DOHH2 (cell line): Measurements from ENCODE around the gene SLC16A9.

ENCODE experiments used
- H3F3A ChIP-seq: fragments of 200-600 bp; sonication (generic), shearing (Covaris generic); 2 replicates; pipeline ENCODE4 v1.6.0; 2016; ENCODE audit warnings: antibody characterized with exemption, mild to moderate bottlenecking; ENCODE audit not compliant: control insufficient read depth, insufficient read depth
- H3K27ac ChIP-seq: fragments of 200-600 bp; sonication (generic); 2 replicates; pipeline ENCODE4 v1.5.1; 2014; ENCODE audit warnings: low read depth, mild to moderate bottlenecking, low read length, moderate library complexity
- H3K27me3 ChIP-seq: fragments of 200-600 bp; sonication (generic); 2 replicates; pipeline ENCODE4 v1.6.1; 2014; ENCODE audit warnings: mild to moderate bottlenecking, low read length, mixed read lengths; ENCODE audit not compliant: control insufficient read depth
- H3K36me3 ChIP-seq: fragments of 200-600 bp; sonication (generic); 2 replicates; pipeline ENCODE4 v1.6.1; 2014; ENCODE audit warnings: mild to moderate bottlenecking, low read length, moderate library complexity, mixed read lengths; ENCODE audit not compliant: control insufficient read depth
- H3K4me1 ChIP-seq: fragments of 200-600 bp; sonication (generic); 2 replicates; pipeline ENCODE4 v1.6.1; 2014; ENCODE audit warnings: mild to moderate bottlenecking, low read length, mixed read lengths; ENCODE audit not compliant: control insufficient read depth
- H3K4me2 ChIP-seq: fragments of 200-600 bp; sonication (generic); 2 replicates; pipeline ENCODE4 v1.6.0; 2014; ENCODE audit warnings: mild to moderate bottlenecking, low read length, moderate library complexity
- H3K4me3 ChIP-seq: fragments of 200-600 bp; sonication (generic); 2 replicates; pipeline ENCODE4 v1.5.1; 2014; ENCODE audit warnings: mild to moderate bottlenecking, low read length, mixed read lengths
- H3K79me2 ChIP-seq: fragments of 200-600 bp; sonication (generic); 2 replicates; pipeline ENCODE4 v1.6.1; 2014; ENCODE audit warnings: mild to moderate bottlenecking, low read length, mixed read lengths; ENCODE audit not compliant: control insufficient read depth
- H3K9me2 ChIP-seq: fragments of 200-600 bp; sonication (generic); replicated peaks from 2 replicates; pipeline ENCODE4 v1.6.1; 2014; ENCODE audit warnings: mild to moderate bottlenecking, low read length, mixed read lengths; ENCODE audit not compliant: control insufficient read depth
- H3K9me3 ChIP-seq: fragments of 200-600 bp; sonication (generic); 2 replicates; pipeline ENCODE4 v1.6.1; 2014; ENCODE audit warnings: antibody characterized with exemption, low read length, mixed read lengths; ENCODE audit not compliant: control insufficient read depth, insufficient read depth
- H4K20me1 ChIP-seq: fragments of 200-600 bp; sonication (generic); 2 replicates; pipeline ENCODE4 v1.6.0; 2014; ENCODE audit warnings: low read depth, mild to moderate bottlenecking, antibody characterized with exemption, low read length, moderate library complexity; ENCODE audit not compliant: control insufficient read depth, insufficient read depth
- CTCF ChIP-seq: fragments of 200-600 bp; sonication (generic); IDR thresholded peaks from one replicate; pipeline ENCODE4 v1.5.1; 2014; ENCODE audit warnings: antibody characterized with exemption, mild to moderate bottlenecking, low read depth, low read length; ENCODE audit not compliant: poor library complexity, severe bottlenecking
- EZH2phosphoT487 ChIP-seq: fragments of 200-600 bp; sonication (generic); IDR thresholded peaks from 2 replicates; pipeline ENCODE4 v1.6.1; 2017; ENCODE audit warnings: borderline replicate concordance, mild to moderate bottlenecking, antibody characterized with exemption, low read length, moderate library complexity, mixed read lengths

Gene SLC16A9

DNA sequence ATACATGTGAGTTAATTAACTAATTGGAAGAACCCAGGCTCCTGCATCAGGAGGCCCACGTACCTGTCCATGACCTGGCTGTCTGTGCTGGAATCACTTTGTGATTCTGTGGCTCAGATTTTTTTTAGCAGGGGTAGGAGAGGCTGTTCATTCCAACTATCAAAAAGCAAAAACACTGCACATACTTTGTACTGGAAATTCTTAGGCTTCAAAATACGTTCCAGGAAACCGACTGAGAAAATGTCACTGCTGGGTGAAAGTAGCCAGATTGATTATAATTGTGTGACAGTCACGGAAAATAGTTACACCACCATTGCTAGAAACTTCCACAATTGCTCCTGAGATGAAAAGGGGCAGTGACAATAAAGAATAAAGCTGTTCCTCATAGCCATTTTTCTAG lies 91.0 kb downstream of the SLC16A9 start:
- H3K4me1 ChIP-seq = no peaks in the 10 kb centered on the region
- H3K27me3 ChIP-seq = no peaks in the 10 kb centered on the region
- H3K79me2 ChIP-seq = no peaks in the 10 kb centered on the region
- no peaks in the 10 kb centered on the region for H3K9me3 ChIP-seq
- H3K9me2 ChIP-seq = no peaks in the 10 kb centered on the region
- H3K4me2 ChIP-seq = no peak overlapping the region
- H3K27ac ChIP-seq = no peak overlapping the region
- H3F3A ChIP-seq = no peaks in the 10 kb centered on the region
- no peaks in the 10 kb centered on the region for H4K20me1 ChIP-seq
- no peaks in the 10 kb centered on the region for H3K36me3 ChIP-seq
- TF ChIP-seq CTCF (no peak), EZH2phosphoT487 (no peak)
- no peak overlapping the region for H3K4me3 ChIP-seq

DNA sequence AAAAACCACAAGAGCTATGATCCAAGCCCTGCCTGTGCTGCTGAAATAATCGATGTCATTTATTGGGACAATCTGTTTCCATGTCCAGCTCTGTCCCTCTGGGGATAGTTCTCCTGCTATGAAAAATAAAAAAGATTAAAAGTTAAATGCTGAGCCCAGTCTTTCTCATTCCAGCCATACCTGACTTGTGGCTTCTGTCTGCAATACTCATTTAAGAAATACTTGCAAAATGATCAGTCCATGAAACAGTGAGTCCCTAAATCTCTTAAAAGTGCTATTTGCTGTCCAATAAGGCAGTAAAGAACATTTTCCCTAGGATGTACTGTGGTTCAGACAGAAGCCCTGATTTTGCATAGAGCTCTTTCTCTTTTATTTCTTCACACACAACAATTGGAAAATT lies 91.7 kb downstream of the SLC16A9 start:
- Histone ChIP-seq H3F3A (no peaks in the 10 kb centered on the region), H3K36me3 (no peaks in the 10 kb centered on the region), H3K4me2 (no peak overlapping the region), H3K9me3 (no peaks in the 10 kb centered on the region), H3K27ac (no peak overlapping the region), H3K9me2 (no peaks in the 10 kb centered on the region), H4K20me1 (no peaks in the 10 kb centered on the region), H3K4me3 (no peak overlapping the region), H3K27me3 (no peaks in the 10 kb centered on the region), H3K4me1 (no peaks in the 10 kb centered on the region), H3K79me2 (no peaks in the 10 kb centered on the region)
- no peak for TF ChIP-seq CTCF
- no peak for TF ChIP-seq EZH2phosphoT487

DNA sequence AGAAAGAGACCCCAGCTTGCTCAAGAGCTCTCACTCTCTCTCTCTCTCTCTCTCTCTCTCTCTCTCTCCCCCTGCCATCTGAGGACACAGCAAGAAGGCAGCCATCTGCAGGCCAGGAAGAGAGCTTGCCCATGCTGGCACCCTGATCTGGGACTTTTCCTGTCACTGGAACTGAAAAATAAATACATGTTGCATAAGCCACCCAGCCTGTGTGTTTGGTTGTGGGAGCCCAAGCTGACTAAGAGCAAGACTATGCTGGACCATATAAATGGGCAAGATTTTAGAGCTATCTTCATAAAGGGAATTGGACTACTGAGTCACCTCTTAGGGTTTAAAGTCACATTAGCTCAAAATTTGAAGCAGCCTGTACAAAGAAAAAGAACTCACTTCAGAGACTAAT lies 98.6 kb downstream of the SLC16A9 start:
- Histone ChIP-seq H3K79me2 (no peaks in the 10 kb centered on the region), H3K4me1 (no peaks in the 10 kb centered on the region), H3K4me3 (no peak overlapping the region), H3K9me3 (no peaks in the 10 kb centered on the region), H3K27ac (no peak overlapping the region), H3K4me2 (no peak overlapping the region), H4K20me1 (no peaks in the 10 kb centered on the region), H3K27me3 (no peaks in the 10 kb centered on the region), H3F3A (no peaks in the 10 kb centered on the region), H3K36me3 (no peaks in the 10 kb centered on the region), H3K9me2 (no peaks in the 10 kb centered on the region)
- TF ChIP-seq EZH2phosphoT487 (no peak), CTCF (no peak)

DNA sequence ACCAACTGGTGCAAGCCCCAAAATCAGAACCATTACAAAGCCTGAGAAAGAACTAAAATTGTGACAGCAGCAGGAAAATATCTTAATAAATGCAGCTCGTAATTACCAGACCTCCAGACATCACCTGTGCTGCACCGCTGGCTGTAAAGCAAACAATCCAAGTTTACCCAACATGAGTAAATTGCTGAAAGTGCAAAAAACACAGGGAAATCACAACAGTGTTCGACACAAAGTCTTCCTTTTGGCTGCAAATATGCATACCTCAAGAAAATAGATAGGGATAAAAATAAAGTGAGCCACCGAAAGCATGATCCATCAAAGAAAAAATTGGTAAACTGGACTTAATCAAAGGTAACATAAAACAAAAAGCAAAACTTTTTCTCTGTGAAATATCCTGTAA lies 101.7 kb downstream of the SLC16A9 start:
- no peaks in the 10 kb centered on the region for H3K9me2 ChIP-seq
- no peaks in the 10 kb centered on the region for H3K9me3 ChIP-seq
- H3K4me2 ChIP-seq = no peak overlapping the region
- H3K79me2 ChIP-seq = no peaks in the 10 kb centered on the region
- no peaks in the 10 kb centered on the region for H3K36me3 ChIP-seq
- no peaks in the 10 kb centered on the region for H3K4me1 ChIP-seq
- H3K27me3 ChIP-seq = no peaks in the 10 kb centered on the region
- no peak overlapping the region for H3K4me3 ChIP-seq
- H3K27ac ChIP-seq = no peak overlapping the region
- no peaks in the 10 kb centered on the region for H4K20me1 ChIP-seq
- TF ChIP-seq EZH2phosphoT487 (no peak), CTCF (no peak)
- no peaks in the 10 kb centered on the region for H3F3A ChIP-seq
